Fibroblast of lung (primary cell): ENCODE data around the gene COL24A1. TPM values are rescaled to one million over a fixed set of nuclear protein-coding genes. Genes with fewer than 3 reads are reported as not detected.

ENCODE experiments used
- DNase-seq, 2 donors: peaks; one replicate each; pipeline versions ENCODE4 v3.0.0 to v3.0.0-alpha.2; 2010; ENCODE audit warnings: low read depth in 2 of 2
- H2AFZ ChIP-seq: 2 replicates; pipeline ENCODE4 v1.5.1; 2012; ENCODE audit warnings: low read length, control low read depth, inconsistent platforms
- H3K27ac ChIP-seq: 2 replicates; pipeline ENCODE4 v1.5.1; 2011; ENCODE audit warnings: low read length, control low read depth; ENCODE audit not compliant: insufficient read depth
- H3K27me3 ChIP-seq: 2 replicates; pipeline ENCODE4 v1.5.1; 2011; ENCODE audit warnings: mild to moderate bottlenecking, low read length; ENCODE audit not compliant: control insufficient read depth, insufficient read depth
- H3K36me3 ChIP-seq: 2 replicates; pipeline ENCODE4 v1.5.1; 2011; ENCODE audit warnings: low read length; ENCODE audit not compliant: control insufficient read depth, insufficient read depth
- H3K4me1 ChIP-seq: 2 replicates; pipeline ENCODE4 v1.5.1; 2011; ENCODE audit warnings: low read length; ENCODE audit not compliant: control insufficient read depth, insufficient read depth; ENCODE audit errors: extremely low read depth
- H3K4me2 ChIP-seq: 2 replicates; pipeline ENCODE4 v1.5.1; 2011; ENCODE audit warnings: low read length, control low read depth; ENCODE audit not compliant: insufficient read depth; ENCODE audit errors: extremely low read depth
- H3K4me3 ChIP-seq, 4 experiments: fragments of 200-600 bp in 1 of 4; sonication (generic) in 1 of 4; replicated peaks in 1 of 4; 2 replicates each; pipeline ENCODE4 v1.5.1; 2011 to 2016; ENCODE audit warnings: low read length in 4 of 4, low read depth in 3 of 4, mild to moderate bottlenecking in 3 of 4, control low read depth in 2 of 4, inconsistent platforms in 1 of 4, mixed read lengths in 1 of 4; ENCODE audit not compliant: insufficient read depth in 1 of 4; ENCODE audit errors: control extremely low read depth in 1 of 4
- H3K79me2 ChIP-seq: 2 replicates; pipeline ENCODE4 v1.5.1; 2012; ENCODE audit warnings: mild to moderate bottlenecking, low read length, inconsistent platforms; ENCODE audit not compliant: control insufficient read depth, insufficient read depth
- H3K9ac ChIP-seq: 2 replicates; pipeline ENCODE4 v1.5.1; 2011; ENCODE audit warnings: mild to moderate bottlenecking, low read length, control low read depth; ENCODE audit not compliant: insufficient read depth
- H3K9me3 ChIP-seq: 2 replicates; pipeline ENCODE4 v1.5.1; 2012; ENCODE audit warnings: low read depth, low read length; ENCODE audit not compliant: control insufficient read depth, insufficient read depth
- H4K20me1 ChIP-seq: 2 replicates; pipeline ENCODE4 v1.5.1; 2011; ENCODE audit warnings: low read length; ENCODE audit not compliant: control insufficient read depth, insufficient read depth; ENCODE audit errors: extremely low read depth
- CTCF ChIP-seq, 2 donors: IDR thresholded peaks in 1 of 2; conservative IDR thresholded peaks in 1 of 2; 1 replicate in 1 of 2; 2 replicates in 1 of 2; pipeline ENCODE4 v1.5.1; 2011 to 2012; ENCODE audit warnings: low read length in 2 of 2, control low read depth in 1 of 2, inconsistent platforms in 1 of 2, low read depth in 1 of 2, mild to moderate bottlenecking in 1 of 2
- EZH2 ChIP-seq: IDR thresholded peaks from 2 replicates; pipeline ENCODE4 v1.5.1; 2012; ENCODE audit warnings: low read length, control low read depth, mild to moderate bottlenecking; ENCODE audit errors: missing control alignments
- polyA plus RNA-seq, 2 donors: library from polyadenylated mRNA; depleted of rRNA in 1 of 2; stranded (reverse) in 1 of 2; unstranded in 1 of 2; fragments of >200 nt; gene quantifications; 2 replicates each; pipeline ENCODE4 v1.2.1, GENCODE V29; 2011 to 2012; ENCODE audit warnings: missing spikeins in 1 of 2
- total RNA-seq: library from RNA; depleted of rRNA; stranded (reverse); fragments of >200 nt; gene quantifications from 2 replicates; pipeline ENCODE4 v1.2.1, GENCODE V29; 2014

Gene COL24A1
- total and polyA plus RNA-seq, 2 donors (not counting 1 experiment from before 2014, with no cell fraction given) = 0.31 to 3.3 TPM

- no peaks in the 10 kb centered on the region for H3K27me3 ChIP-seq
- H3K9me3 ChIP-seq = no peaks in the 10 kb centered on the region
- H3K9ac ChIP-seq = no peak overlapping the region
- no peak overlapping the region for H3K27ac ChIP-seq
- no peaks in the 10 kb centered on the region for H3K36me3 ChIP-seq
- no peaks in the 10 kb centered on the region for H4K20me1 ChIP-seq
- H3K4me1 ChIP-seq = no peaks in the 10 kb centered on the region
- TF ChIP-seq CTCF (conservative IDR thresholded peaks at IDR 0.05 in 1 of 2, IDR thresholded peaks at IDR 0.05 in 1 of 2; ENCODE audit: low read depth in 1 of 2, low read length in 2 of 2) = no peak
- no peak for TF ChIP-seq EZH2
- H3K4me2 ChIP-seq = no peak overlapping the region
- DNase-seq = no peak
- H3K79me2 ChIP-seq = no peaks in the 10 kb centered on the region
- no peak overlapping the region for H3K4me3 ChIP-seq
- H2AFZ ChIP-seq = no peak overlapping the region
Measured at GRCh38 chr1:86110451-86111129, 46.0 kb downstream of the COL24A1 start.

GRCh38 chr1:86105533-86105866 is 51.1 kb downstream of the COL24A1 start:
- no peaks in the 10 kb centered on the region for H3K27me3 ChIP-seq
- no peak overlapping the region for H3K27ac ChIP-seq
- DNase-seq = no peak

More at GRCh38 chr1:86105533-86105866, 51.1 kb downstream of the COL24A1 start:
- Histone ChIP-seq H3K4me1 (no peaks in the 10 kb centered on the region), H4K20me1 (no peaks in the 10 kb centered on the region), H3K4me3 (no peak overlapping the region), H3K9me3 (no peaks in the 10 kb centered on the region), H2AFZ (no peak overlapping the region), H3K79me2 (no peaks in the 10 kb centered on the region), H3K4me2 (no peak overlapping the region), H3K9ac (no peak overlapping the region), H3K36me3 (no peaks in the 10 kb centered on the region)
- TF ChIP-seq CTCF (conservative IDR thresholded peaks at IDR 0.05 in 1 of 2, IDR thresholded peaks at IDR 0.05 in 1 of 2; ENCODE audit: low read depth in 1 of 2, low read length in 2 of 2) = no peak
- TF ChIP-seq EZH2 = no peak
